GM21381 (cell line): ENCODE measurements around the gene MYL6.

ENCODE experiments used
- ATAC-seq: cut with Tn5 transposase; IDR thresholded peaks from one replicate; pipeline ENCODE4 v1.9.1; 2021; ENCODE audit warnings: mild to moderate bottlenecking, moderate library complexity; ENCODE audit not compliant: unreplicated experiment

Gene MYL6

GRCh38 chr12:56129206-56129941, 28.8 kb upstream of the MYL6 start:
- peak; percentile 28 for ATAC-seq

GRCh38 chr12:56129942-56130495, 28.1 kb upstream of the MYL6 start:
- no peak for ATAC-seq

- ATAC-seq = no peak
Observed at GRCh38 chr12:56130876-56131275, 27.3 kb upstream of the MYL6 start.

GRCh38 chr12:56134897-56135296, 23.3 kb upstream of the MYL6 start:
- no peak for ATAC-seq

- ATAC-seq = no peak
Observed at GRCh38 chr12:56137853-56138571, 20.1 kb upstream of the MYL6 start.

DNA sequence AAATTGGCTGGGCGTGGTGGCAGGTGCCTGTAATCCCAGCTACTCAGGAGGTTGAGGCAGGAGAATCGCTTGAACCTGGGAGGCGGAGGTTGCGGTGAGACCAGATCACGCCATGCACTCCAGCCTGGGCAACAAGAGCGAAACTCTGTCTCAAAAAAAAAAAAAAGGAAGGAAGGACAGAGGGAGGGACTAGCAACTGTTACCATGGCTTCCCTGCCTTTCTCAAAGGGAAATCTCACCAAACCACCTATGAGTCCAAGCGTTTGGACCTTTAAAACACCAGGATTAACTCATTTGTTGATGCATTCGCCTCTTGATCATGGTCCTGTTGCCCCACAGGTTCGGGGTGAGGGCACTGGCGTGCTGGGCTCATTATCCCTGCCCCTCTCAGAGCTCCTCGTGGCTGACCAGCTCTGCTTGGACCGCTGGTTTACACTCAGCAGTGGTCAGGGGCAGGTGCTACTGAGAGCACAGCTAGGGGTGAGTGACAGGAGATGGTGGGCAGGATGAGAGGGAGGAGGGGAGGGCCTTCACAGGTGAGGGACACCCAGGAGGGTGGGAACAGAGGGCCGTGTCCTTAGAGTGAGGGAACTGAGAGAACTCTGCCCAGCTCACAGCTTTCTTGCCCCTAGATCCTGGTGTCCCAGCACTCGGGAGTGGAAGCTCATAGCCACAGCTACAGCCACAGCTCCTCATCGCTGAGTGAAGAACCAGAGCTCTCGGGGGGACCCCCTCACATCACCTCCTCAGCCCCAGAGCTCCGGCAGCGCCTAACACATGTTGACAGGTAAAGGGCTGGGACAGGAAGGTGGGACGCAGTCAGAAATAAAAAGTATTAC, 16.0 kb upstream of the MYL6 start:
- no peak for ATAC-seq

DNA sequence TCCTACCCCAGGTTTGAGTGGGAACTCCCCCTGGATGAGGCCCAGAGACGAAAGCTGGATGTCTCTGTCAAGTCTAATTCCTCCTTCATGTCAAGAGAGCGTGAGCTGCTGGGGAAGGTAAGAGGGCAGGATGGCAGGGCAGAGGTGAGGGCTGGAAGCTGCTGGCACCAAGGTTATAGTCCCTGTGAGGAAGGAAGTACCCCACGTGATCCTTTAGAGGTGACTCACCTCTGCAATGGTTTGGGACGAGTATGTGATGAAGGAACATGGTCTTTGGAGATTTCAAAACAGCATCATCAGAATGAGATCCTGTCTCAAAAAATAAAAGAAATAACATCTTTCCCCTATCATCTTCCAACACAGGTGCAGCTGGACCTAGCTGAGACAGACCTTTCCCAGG, 14.9 kb upstream of the MYL6 start:
- no peak for ATAC-seq

DNA sequence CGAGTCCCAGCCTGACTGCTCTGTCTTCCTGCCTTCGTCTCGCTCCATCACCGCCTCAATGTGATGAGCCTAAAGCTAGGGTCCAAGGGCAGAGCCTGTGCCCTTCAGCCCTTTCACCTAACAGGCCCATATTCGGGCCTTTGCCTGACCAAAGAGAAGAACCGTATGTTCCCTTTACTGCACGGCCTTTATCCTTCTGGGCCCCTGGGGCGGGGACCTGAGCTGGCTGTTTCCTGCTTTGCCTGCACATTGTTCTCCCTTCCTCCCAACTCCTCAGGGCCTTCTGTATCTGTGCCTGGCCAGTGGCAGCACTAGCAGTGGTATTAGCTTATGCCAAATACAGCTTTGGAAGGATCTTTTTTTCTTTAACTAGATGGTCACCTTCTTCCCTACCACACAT, 14.3 kb upstream of the MYL6 start:
- ATAC-seq = no peak

DNA sequence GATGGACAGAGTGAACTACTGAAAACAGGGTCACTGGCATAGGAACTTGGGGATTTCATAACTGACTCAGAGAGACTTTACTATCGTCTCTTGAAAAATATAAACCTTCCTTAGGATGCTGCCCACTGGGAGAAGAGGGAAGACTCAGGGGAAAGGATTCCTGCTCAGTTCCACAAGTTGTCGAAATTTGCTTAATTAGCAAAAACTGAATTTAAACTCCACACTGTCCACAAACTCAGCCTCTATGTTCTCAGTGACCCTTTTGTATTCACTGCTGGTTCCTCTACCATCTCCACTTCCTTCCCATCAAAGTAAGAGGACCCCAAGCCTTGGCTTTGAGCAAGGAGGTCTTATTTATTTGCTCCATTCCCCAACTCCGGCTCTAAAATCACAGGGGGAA, 12.9 kb upstream of the MYL6 start:
- no peak for ATAC-seq

- ATAC-seq = no peak
Observed at GRCh38 chr12:56146492-56147460, 11.4 kb upstream of the MYL6 start.

DNA sequence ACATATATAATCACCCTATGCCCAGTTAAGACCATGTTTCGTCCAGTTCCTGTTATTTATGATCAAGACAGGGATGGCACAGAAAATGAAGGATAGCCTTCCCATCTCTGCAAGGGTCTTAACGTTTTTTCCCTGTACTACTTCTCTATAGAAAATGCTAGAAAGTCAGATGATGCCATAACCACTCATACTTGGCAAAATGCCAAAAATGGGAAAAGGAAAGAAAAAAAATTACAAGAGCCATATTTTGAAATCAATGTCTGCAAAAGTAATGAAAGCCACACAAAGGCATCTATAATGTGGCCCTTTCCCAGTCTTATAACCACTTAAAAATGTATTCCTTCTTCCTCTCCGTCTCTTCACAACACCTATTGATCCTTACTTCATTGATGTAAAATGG, 7.6 kb upstream of the MYL6 start:
- ATAC-seq = no peak

GRCh38 chr12:56151672-56152131, 6.5 kb upstream of the MYL6 start:
- ATAC-seq = peak; percentile 48

GRCh38 chr12:56152132-56152755, 5.9 kb upstream of the MYL6 start, which contains the start of gene MYL6B:
Gene MYL6B, plus strand, starts transcription at chr12:56152587. Its CDS starts 1,332 bp downstream, at chr12:56153919.
- ATAC-seq = peak; percentile 85

- no peak for ATAC-seq
Observed at GRCh38 chr12:56152756-56153677, 5.1 kb upstream of the MYL6 start.

DNA sequence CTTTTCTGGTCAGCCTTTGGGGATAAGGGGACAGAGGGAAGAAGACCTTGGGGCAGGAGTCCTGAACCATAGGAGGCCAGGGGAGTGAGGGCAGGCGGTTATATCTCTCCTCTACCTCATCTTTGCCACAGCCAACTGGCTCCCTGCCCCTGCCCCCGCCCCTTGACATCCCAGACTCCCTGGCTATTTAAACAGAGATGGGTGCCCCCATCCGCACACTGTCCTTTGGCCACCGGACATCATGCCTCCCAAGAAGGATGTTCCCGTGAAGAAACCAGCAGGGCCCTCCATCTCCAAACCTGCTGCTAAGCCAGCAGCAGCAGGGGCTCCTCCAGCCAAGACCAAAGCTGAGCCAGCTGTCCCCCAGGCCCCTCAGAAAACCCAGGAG, 4.5 kb upstream of the MYL6 start:
- no peak for ATAC-seq

DNA sequence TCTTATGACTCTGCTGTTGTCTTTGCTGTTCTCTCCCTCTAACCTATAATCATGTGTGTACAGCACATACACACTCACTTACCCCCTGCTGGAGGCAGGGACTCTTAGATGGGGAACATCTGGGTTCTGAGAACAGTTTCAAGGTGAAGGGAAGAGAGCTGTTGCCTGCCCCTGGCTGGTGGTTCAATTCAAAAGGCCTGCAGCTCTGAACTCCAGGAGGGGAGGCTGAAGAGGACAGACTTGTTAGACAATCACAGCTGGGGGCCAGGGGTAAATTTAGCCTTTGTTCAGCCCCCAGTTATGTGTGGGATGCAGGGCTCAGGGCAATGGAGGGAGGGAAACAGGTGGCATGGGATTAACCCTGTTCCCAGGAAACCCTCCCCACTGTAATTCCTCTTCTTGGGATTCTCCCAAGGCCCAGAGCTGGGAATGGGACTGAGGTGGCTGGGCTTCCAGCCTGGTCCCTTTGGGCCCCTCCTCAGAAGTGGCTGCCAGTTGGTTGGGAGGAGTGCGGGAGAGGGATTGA, 3.9 kb upstream of the MYL6 start:
- no peak for ATAC-seq

DNA sequence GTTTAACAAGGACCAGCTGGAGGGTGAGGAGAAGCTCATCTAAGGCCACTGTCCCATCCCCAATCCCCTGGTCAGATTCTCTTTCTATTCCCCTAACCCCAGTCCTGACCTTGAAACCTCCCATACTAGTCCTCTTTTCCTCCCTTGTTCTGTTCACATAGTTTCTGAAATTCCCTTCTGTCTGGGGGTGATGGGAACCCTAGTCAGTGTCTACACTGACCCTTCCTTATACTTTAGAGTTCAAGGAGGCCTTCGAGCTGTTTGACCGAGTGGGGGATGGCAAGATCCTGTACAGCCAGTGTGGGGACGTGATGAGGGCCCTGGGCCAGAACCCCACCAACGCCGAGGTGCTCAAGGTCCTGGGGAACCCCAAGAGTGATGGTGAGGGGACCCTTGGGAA, 3.3 kb upstream of the MYL6 start:
- no peak for ATAC-seq

- ATAC-seq = no peak
Observed at GRCh38 chr12:56155256-56155845, 2.8 kb upstream of the MYL6 start.
